ENCODE results near the gene ORC3.

DNA sequence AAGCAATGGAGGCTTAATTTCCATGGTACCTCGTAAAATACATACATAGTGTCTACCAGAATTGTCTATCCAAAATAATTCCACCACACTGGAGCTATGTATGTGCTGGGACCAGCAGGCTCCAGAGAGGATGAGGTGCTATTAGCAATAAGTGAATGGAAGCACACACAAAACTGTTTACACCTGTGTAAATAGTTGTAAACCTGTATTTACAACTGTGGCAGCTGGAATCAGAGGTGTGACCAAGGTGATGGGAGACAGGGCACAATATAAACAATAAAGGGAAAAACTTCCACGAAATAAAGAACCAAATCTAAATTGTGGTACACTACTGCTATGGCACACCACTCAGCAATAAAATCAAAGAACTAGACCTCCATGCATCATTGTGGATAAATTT lies 14.5 kb upstream of the ORC3 start:
- TF ChIP-seq RAD21 (IDR thresholded peaks at IDR 0.05; ENCODE audit: low read depth) = no peak
- no peak for TF ChIP-seq ZBTB7A (IDR thresholded peaks at IDR 0.05; ENCODE audit: low read depth)
- TF ChIP-seq EP300 (IDR thresholded peaks at IDR 0.05; ENCODE audit: borderline replicate concordance) = no peak
- no peak for TF ChIP-seq CEBPB (IDR thresholded peaks at IDR 0.05)
- TF ChIP-seq TAF1 (IDR thresholded peaks at IDR 0.05; ENCODE audit: low read depth) = no peak
